H9 (cell line): ENCODE results near the gene HSPA5. TPM values are rescaled to one million over a fixed set of nuclear protein-coding genes. Genes with fewer than 3 reads are reported as not detected.

Experiments used
- DNase-seq: peaks from one replicate; pipeline ENCODE4 v3.0.0-alpha.2; 2017
- H2AFZ ChIP-seq: one replicate; pipeline ENCODE4 v1.6.1; 2013; ENCODE audit warnings: mild to moderate bottlenecking, low read length, control low read depth, moderate library complexity
- H2AK5ac ChIP-seq: 2 replicates; pipeline ENCODE4 v1.6.1; 2013; ENCODE audit warnings: low read length, control low read depth, mixed read lengths; ENCODE audit not compliant: insufficient read length
- H2BK120ac ChIP-seq: one replicate; pipeline ENCODE4 v1.6.1; 2013; ENCODE audit warnings: low read depth, mild to moderate bottlenecking, low read length, control low read depth, inconsistent platforms; ENCODE audit not compliant: poor library complexity, severe bottlenecking
- H2BK12ac ChIP-seq: 2 replicates; pipeline ENCODE4 v1.6.1; 2013; ENCODE audit warnings: low read length, control low read depth, mixed read lengths, low read depth; ENCODE audit not compliant: insufficient read length
- H2BK15ac ChIP-seq: 2 replicates; pipeline ENCODE4 v1.6.1; 2013; ENCODE audit warnings: low read depth, low read length, control low read depth
- H2BK20ac ChIP-seq: one replicate; pipeline ENCODE4 v1.6.1; 2013; ENCODE audit warnings: low read depth, mild to moderate bottlenecking, low read length, control low read depth, inconsistent platforms; ENCODE audit not compliant: poor library complexity, severe bottlenecking
- H2BK5ac ChIP-seq: 2 replicates; pipeline ENCODE4 v1.6.1; 2013; ENCODE audit warnings: low read length, control low read depth, mixed read lengths; ENCODE audit not compliant: insufficient read length
- H3K14ac ChIP-seq: 2 replicates; pipeline ENCODE4 v1.6.1; 2013; ENCODE audit warnings: low read length, control low read depth; ENCODE audit not compliant: insufficient read depth
- H3K18ac ChIP-seq: 2 replicates; pipeline ENCODE4 v1.6.1; 2013; ENCODE audit warnings: low read depth, mild to moderate bottlenecking, mixed read lengths, low read length, control low read depth; ENCODE audit not compliant: insufficient read length
- H3K23ac ChIP-seq: 2 replicates; pipeline ENCODE4 v1.6.1; 2013; ENCODE audit warnings: low read length, control low read depth, mixed read lengths, low read depth; ENCODE audit not compliant: insufficient read length
- H3K23me2 ChIP-seq: 2 replicates; pipeline ENCODE4 v1.6.1; 2013; ENCODE audit warnings: low read depth, mild to moderate bottlenecking, mixed read lengths, low read length, control low read depth; ENCODE audit not compliant: insufficient read length, poor library complexity, severe bottlenecking
- H3K27ac ChIP-seq: 2 replicates; pipeline ENCODE4 v1.5.1; 2013; ENCODE audit warnings: low read length, control low read depth, mixed read lengths, low read depth; ENCODE audit not compliant: insufficient read length
- H3K27me3 ChIP-seq: 2 replicates; pipeline ENCODE4 v1.6.1; 2013; ENCODE audit warnings: low read length, control low read depth, inconsistent platforms; ENCODE audit not compliant: insufficient read depth
- H3K4ac ChIP-seq: 2 replicates; pipeline ENCODE4 v1.6.1; 2013; ENCODE audit warnings: low read depth, mild to moderate bottlenecking, control low read depth, inconsistent platforms, low read length, moderate library complexity
- H3K4me1 ChIP-seq: 2 replicates; pipeline ENCODE4 v1.6.1; 2013; ENCODE audit warnings: low read length, control low read depth, inconsistent platforms; ENCODE audit not compliant: insufficient read depth
- H3K4me2 ChIP-seq: 2 replicates; pipeline ENCODE4 v1.6.1; 2013; ENCODE audit warnings: low read length, control low read depth, mixed read lengths; ENCODE audit not compliant: insufficient read length, insufficient read depth
- H3K56ac ChIP-seq: 2 replicates; pipeline ENCODE4 v1.6.1; 2013; ENCODE audit warnings: low read depth, mild to moderate bottlenecking, mixed read lengths, low read length, control low read depth; ENCODE audit not compliant: insufficient read length
- H3K79me1 ChIP-seq: 2 replicates; pipeline ENCODE4 v1.6.1; 2013; ENCODE audit warnings: low read depth, mild to moderate bottlenecking, moderate library complexity, low read length, control low read depth, inconsistent platforms; ENCODE audit not compliant: insufficient read depth, poor library complexity, severe bottlenecking
- H3K79me2 ChIP-seq: 2 replicates; pipeline ENCODE4 v1.6.1; 2013; ENCODE audit warnings: low read length, control low read depth, inconsistent platforms; ENCODE audit not compliant: insufficient read depth
- H3K9ac ChIP-seq: 2 replicates; pipeline ENCODE4 v1.6.1; 2013; ENCODE audit warnings: low read length, control low read depth, mixed read lengths; ENCODE audit not compliant: insufficient read length; ENCODE audit errors: extremely low read depth
- H3K9me3 ChIP-seq: one replicate; pipeline ENCODE4 v1.6.1; 2013; ENCODE audit warnings: low read depth, low read length, inconsistent platforms; ENCODE audit not compliant: control insufficient read depth
- H3T11ph ChIP-seq: one replicate; pipeline ENCODE4 v1.6.1; 2013; ENCODE audit warnings: mild to moderate bottlenecking, low read length, control low read depth, inconsistent platforms
- H4K20me1 ChIP-seq: one replicate; pipeline ENCODE4 v1.6.1; 2013; ENCODE audit not compliant: control insufficient read depth, insufficient read length, insufficient read depth
- H4K5ac ChIP-seq: 2 replicates; pipeline ENCODE4 v1.6.1; 2013; ENCODE audit warnings: low read depth, mild to moderate bottlenecking, mixed read lengths, low read length, control low read depth; ENCODE audit not compliant: insufficient read length
- H4K8ac ChIP-seq: replicated peaks from 2 replicates; pipeline ENCODE4 v1.6.1; 2013; ENCODE audit warnings: low read length, control low read depth, mixed read lengths, low read depth; ENCODE audit not compliant: insufficient read length
- H4K91ac ChIP-seq: 2 replicates; pipeline ENCODE4 v1.6.1; 2013; ENCODE audit warnings: low read depth, mild to moderate bottlenecking, moderate library complexity, mixed read lengths, low read length, control low read depth; ENCODE audit not compliant: insufficient read length
- H3K27ac Mint-ChIP-seq, 3 experiments: 2 replicates in 2 of 3; 3 replicates in 1 of 3; pipeline ENCODE4 v1.8.0; 2020 to 2021; ENCODE audit warnings: mixed read lengths in 3 of 3, mild to moderate bottlenecking in 1 of 3, moderate library complexity in 1 of 3
- H3K27me3 Mint-ChIP-seq: 2 replicates; pipeline ENCODE4 v1.8.0; 2021; ENCODE audit warnings: low read depth, mild to moderate bottlenecking, moderate library complexity, mixed read lengths
- H3K36me3 Mint-ChIP-seq, 3 experiments: 2 replicates in 2 of 3; 3 replicates in 1 of 3; pipeline ENCODE4 v1.8.0; 2020 to 2021; ENCODE audit warnings: low read depth in 3 of 3, mixed read lengths in 3 of 3; ENCODE audit not compliant: insufficient read depth in 1 of 3
- H3K4me1 Mint-ChIP-seq, 2 experiments: 2 replicates each; pipeline ENCODE4 v1.8.0; 2020; ENCODE audit warnings: mixed read lengths in 2 of 2
- H3K4me3 Mint-ChIP-seq, 2 experiments: 2 replicates in 1 of 2; 3 replicates in 1 of 2; pipeline ENCODE4 v1.8.0; 2020 to 2021; ENCODE audit warnings: mild to moderate bottlenecking in 2 of 2, mixed read lengths in 2 of 2, moderate library complexity in 1 of 2
- H3K9me3 Mint-ChIP-seq, 2 experiments: 2 replicates in 1 of 2; 3 replicates in 1 of 2; pipeline ENCODE4 v1.8.0; 2020; ENCODE audit warnings: mild to moderate bottlenecking in 2 of 2, mixed read lengths in 2 of 2, moderate library complexity in 1 of 2
- CTCF ChIP-seq: fragments of 200-600 bp; sonication (generic); conservative IDR thresholded peaks from 3 replicates; pipeline ENCODE4 v1.8.0; 2021; ENCODE audit warnings: antibody characterized with exemption, mild to moderate bottlenecking
- WGBS: extraction: QIAGEN DNeasy Blood & Tissue Kit; methylation state at CpG from one replicate; pipeline ENCODE4 v1.1.7; 2013; ENCODE audit warnings: missing lambda C conversion rate, low lambda C conversion rate, mixed read lengths; ENCODE audit not compliant: insufficient read length; ENCODE audit errors: extremely low coverage; 5-methylcytosine and 5-hydroxymethylcytosine counted together
- total RNA-seq: library from RNA; stranded (reverse); gene quantifications from 2 replicates; pipeline ENCODE4 v1.2.1, GENCODE V29; 2021

HSPA5 gene
- total RNA-seq, 1 experiment from 2014 or later: 240 TPM

GRCh38 chr9:125189011-125189360 lies 52.2 kb downstream of the HSPA5 start:
- Histone ChIP-seq H3K27ac (no peak overlapping the region), H2AFZ (no peak overlapping the region), H3K4ac (no peak overlapping the region), H2AK5ac (no peak overlapping the region), H3K79me2 (peaks cover 16% of the 10 kb centered on the region; the same call in 1 of the 2 replicates), H4K5ac (no peak overlapping the region), H3K79me1 (no peaks in the 10 kb centered on the region), H2BK120ac (no peak overlapping the region), H3K56ac (no peak overlapping the region), H3K4me1 (no peaks in the 10 kb centered on the region), H2BK15ac (no peak overlapping the region), H3K23ac (no peak overlapping the region), H3T11ph (no peak overlapping the region), H2BK5ac (no peak overlapping the region), H4K20me1 (no peaks in the 10 kb centered on the region), H3K4me2 (peak overlapping the region; percentile 86), H3K9me3 (no peaks in the 10 kb centered on the region), H3K27me3 (no peaks in the 10 kb centered on the region), H4K91ac (no peak overlapping the region), H2BK12ac (no peak overlapping the region), H3K9ac (peak overlapping the region; percentile 85), H3K14ac (no peak overlapping the region), H2BK20ac (no peak overlapping the region), H3K18ac (no peak overlapping the region), H4K8ac (no peak overlapping the region), H3K23me2 (peaks cover 8% of the 10 kb centered on the region)
- H3K9me3 Mint-ChIP-seq: no peaks in the 10 kb centered on the region
- H3K36me3 Mint-ChIP-seq: peaks cover 0 to 2% (median 2%) of the 10 kb centered on the region in 3 experiments; a peak in 4 of 7 replicates
- no peak overlapping the region for H3K27ac Mint-ChIP-seq
- TF ChIP-seq CTCF: no peak
- H3K4me1 Mint-ChIP-seq: peaks cover 5 to 17% of the 10 kb centered on the region in 2 experiments
- peak overlapping the region; percentile 93 to 97 for H3K4me3 Mint-ChIP-seq
- no peaks in the 10 kb centered on the region for H3K27me3 Mint-ChIP-seq
- no CpG with 5 or more reads among the region's 26 CpGs for WGBS
- peak; percentile 32 for DNase-seq

Other genes starting within 250 kb of the HSPA5 start
- 14.1 and 15.5 TPM in 2 replicates for gene SCAI, start 97.8 kb downstream of the HSPA5 start, total RNA-seq
- 48.0 and 53.3 TPM in 2 replicates for gene PPP6C, start 51.5 kb downstream of the HSPA5 start, total RNA-seq
- gene RABEPK, start 40.8 kb downstream of the HSPA5 start, total RNA-seq: 21.8 and 24.4 TPM in 2 replicates
- 39.2 and 39.5 TPM in 2 replicates for gene GAPVD1, start 20.5 kb upstream of the HSPA5 start, total RNA-seq